Omental fat pad (tissue), 4 donors: ENCODE data around the gene FOXC2. TPM values are rescaled to one million over a fixed set of nuclear protein-coding genes. Genes with fewer than 3 reads are reported as not detected.

Source experiments
- ATAC-seq: fragments of 150-250 bp; one replicate; pipeline ENCODE4 v1.9.1; 2016; ENCODE audit warnings: mild to moderate bottlenecking, moderate library complexity; ENCODE audit not compliant: low FRiP score
- DNase-seq: peaks from one replicate; pipeline ENCODE4 v3.0.0-alpha.2; 2019; ENCODE audit warnings: low spot score
- total RNA-seq, 4 donors: library from RNA; depleted of rRNA; stranded (reverse); fragments of >200 nt; gene quantifications; one replicate each; pipeline ENCODE4 v1.1.0, GENCODE V29; 2016
- TF ChIP-seq, protein P1 (sequence below), 3 donors: fragments of 450-650 bp; IDR thresholded peaks; one replicate each; pipeline ENCODE4 v1.5.1; 2016 to 2017; ENCODE audit warnings: antibody characterized with exemption in 3 of 3, mild to moderate bottlenecking in 3 of 3, moderate library complexity in 2 of 3

The FOXC2 gene
- total RNA-seq, 4 donors from 2014 or later, result 0.25 to 0.72 (median 0.38) TPM

DNA sequence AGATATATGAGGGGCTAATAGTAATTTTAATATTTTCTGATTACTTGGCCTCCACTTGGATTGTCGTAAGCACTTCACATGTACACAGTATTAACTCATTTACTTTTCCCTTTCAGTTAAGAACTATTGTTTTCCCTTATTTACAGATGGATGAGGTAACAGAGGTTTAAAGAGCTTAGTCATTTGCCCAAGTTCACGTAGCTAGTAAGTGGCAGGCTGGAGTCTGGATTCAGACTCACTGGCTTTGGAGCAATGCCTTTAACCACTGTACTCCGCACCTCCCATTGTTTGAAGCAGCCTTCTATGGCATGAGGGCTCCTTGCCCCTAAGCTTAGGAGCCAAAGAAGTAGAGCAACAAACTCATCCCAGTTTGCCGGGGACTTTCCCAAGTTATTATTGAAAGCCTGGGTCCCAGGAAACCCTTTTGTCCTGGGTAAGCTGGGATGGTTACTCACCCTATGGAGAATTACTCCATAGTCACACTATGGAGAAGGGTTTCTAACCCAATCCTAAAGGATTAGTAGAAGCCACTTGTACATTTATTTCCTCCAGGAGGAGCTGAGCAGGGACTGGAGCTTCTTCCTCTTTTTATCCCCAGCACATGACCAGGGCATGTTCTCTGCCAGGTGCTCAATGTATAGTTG lies 24.0 kb downstream of the FOXC2 start:
- TF ChIP-seq, protein P1, sequence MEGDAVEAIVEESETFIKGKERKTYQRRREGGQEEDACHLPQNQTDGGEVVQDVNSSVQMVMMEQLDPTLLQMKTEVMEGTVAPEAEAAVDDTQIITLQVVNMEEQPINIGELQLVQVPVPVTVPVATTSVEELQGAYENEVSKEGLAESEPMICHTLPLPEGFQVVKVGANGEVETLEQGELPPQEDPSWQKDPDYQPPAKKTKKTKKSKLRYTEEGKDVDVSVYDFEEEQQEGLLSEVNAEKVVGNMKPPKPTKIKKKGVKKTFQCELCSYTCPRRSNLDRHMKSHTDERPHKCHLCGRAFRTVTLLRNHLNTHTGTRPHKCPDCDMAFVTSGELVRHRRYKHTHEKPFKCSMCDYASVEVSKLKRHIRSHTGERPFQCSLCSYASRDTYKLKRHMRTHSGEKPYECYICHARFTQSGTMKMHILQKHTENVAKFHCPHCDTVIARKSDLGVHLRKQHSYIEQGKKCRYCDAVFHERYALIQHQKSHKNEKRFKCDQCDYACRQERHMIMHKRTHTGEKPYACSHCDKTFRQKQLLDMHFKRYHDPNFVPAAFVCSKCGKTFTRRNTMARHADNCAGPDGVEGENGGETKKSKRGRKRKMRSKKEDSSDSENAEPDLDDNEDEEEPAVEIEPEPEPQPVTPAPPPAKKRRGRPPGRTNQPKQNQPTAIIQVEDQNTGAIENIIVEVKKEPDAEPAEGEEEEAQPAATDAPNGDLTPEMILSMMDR (IDR thresholded peaks at IDR 0.05), result no peak
- DNase-seq (no peak), ATAC-seq (no peak)

DNA sequence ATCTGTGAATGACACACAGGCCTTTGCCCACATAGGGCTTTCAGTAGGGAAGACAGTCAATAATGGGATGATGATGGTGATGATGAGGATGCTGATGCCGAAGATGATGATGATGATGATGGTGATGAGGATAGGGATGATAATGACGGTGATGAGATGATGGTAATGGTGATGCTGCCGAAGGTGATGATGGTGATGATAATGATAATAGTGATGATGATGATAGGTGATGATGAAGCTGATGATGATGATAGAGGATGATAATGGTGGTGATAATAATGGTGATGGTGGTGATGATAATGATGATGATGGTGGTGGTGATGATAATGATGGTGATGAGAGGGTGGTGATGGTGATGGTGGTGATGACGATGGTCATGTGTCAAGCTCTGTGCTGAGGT lies 24.6 kb downstream of the FOXC2 start:
- no peak for DNase-seq

DNA sequence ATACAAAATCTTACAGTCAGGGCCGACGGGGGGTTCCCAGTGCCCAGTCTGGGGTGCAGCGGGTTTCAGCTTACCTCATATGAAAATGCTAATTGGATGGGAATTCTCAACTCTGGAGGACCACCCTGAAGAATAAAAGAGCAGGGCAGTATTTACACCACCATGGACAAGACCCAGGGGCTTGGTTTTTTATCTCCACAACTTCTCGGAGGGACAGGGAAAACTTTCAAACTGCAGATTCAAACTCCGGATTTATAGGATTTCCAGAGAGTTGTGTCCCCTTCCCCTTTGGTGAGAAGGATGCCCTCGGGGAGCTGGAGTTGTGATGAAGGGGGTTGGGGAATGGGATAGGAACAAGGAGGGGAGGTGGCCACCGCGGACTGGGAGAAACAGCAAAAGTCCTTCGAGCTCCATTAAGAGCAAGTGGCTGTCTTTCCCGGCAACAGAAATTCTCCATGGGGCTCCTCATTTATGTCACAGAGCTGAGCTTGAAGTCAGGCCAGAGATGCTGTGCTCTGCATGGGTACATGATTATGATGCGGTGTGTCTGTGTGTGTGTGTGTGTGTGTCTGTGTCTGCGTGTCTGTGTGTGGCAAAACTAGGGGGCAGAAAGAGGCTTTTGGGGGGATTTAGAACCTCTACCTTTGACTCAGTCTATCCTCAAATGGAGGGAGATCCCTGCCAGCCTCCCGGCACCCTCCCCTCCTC lies 27.4 kb downstream of the FOXC2 start:
- DNase-seq, result no peak
- TF ChIP-seq, protein P1 (IDR thresholded peaks at IDR 0.05), result no peak
- ATAC-seq, result no peak

More for the DNA sequence above, 24.6 kb downstream of the FOXC2 start:
- TF ChIP-seq, protein P1 (IDR thresholded peaks at IDR 0.05), result no peak
- no peak for ATAC-seq

DNA sequence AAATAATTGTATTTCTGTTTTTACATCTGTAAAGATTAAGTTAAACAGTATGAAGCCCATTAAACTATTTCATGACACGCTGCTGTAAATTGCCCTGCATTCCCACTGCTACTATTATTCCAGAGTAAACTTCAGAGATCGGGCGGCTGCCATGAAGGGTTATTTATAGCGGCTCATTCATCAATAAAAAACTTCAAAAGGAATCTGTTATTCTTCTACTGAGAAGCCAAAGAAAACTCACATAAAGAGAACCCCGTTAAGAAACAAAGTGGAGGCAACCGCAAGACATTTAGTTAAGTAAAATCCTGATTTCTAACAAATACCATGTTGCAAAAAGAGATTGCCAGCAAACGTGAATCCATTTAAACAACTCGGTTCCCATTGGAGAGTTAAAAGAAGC lies 28.1 kb downstream of the FOXC2 start:
- DNase-seq (no peak), ATAC-seq (no peak)
- TF ChIP-seq, protein P1 (IDR thresholded peaks at IDR 0.05), result no peak

DNA sequence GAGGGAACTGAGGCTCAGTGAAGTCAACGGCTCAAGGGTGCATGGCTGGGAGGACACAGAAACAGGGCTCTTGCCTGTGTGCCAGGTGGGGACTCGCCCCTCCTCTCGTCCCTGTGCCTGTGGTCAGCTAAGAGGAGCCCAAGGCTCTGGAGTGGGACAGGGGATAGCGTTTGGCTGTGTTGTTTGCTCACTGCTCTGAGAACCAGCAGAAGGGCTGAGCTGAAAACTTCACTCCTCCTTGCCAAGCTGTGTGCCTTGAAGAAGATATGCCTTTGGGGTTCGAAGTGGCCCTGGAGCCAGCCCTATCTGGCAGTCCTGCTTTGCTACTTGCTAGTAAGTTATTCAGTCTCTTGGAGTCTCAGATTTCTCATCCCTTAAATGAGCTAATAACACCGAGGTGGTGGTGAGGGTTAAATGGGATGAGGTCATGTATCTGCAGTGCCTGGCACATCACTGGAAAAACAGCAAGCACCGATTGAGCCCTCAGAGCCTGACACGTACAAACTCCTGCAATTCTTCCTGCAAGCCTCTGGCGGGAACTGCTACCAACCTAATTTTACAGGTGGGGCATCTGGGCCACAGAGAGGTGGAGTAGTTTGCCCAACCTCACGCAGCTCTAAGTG lies 29.5 kb downstream of the FOXC2 start:
- DNase-seq, result no peak
- ATAC-seq, result no peak
- TF ChIP-seq, protein P1 (IDR thresholded peaks at IDR 0.05), result no peak

DNA sequence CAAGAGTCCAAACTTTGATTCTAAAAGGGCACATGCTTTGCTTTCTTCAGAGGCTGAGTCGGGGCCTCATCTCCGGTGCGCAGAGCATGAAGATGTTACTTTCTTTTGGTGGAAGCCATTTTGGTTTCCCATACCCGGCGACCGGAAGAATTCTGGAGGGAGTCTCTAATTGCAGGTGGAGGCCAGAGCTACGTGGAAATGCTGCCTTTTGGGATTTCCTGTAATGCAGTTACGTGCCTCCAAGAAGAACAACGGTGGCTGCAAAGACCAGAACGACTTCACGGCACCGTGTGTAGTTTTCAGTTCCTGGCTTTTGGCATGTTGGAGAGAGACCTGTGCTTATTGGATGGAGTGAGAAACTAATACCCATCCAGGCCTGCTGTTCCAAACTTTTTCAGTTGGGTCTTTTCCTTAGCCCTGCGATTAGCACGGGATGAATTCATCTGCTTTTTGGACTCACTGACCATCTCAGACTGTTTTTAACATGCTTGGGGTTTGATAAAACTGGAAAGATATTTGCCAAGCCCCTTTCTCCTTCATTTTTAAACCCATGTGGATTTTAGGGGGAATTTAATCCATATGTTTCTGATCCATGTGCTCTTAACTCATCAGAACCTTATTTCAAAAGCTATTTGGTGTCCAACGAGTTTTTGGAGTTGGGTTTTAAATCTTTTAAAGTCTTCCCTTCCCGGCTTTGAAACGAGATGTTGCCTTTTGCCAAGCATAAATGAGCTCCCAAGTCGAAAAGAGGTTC lies 30.7 kb downstream of the FOXC2 start:
- DNase-seq, result no peak
- TF ChIP-seq, protein P1 (IDR thresholded peaks at IDR 0.05), result no peak
- no peak for ATAC-seq
